Thoracic aorta (tissue), 2 donors: ENCODE data around the gene CRISPLD2. TPM values are rescaled to one million over a fixed set of nuclear protein-coding genes. Genes with fewer than 3 reads are reported as not detected.

Experiments
- ATAC-seq: fragments of 150-250 bp; one replicate; pipeline ENCODE4 v1.8.0; 2017; ENCODE audit warnings: low read depth; ENCODE audit not compliant: insufficient number of reproducible peaks, low FRiP score
- DNase-seq: peaks from one replicate; pipeline ENCODE4 v3.0.0-alpha.2; 2020; ENCODE audit warnings: low spot score
- H3K27ac ChIP-seq, 2 donors: fragments of 200-600 bp; sonication (generic); 1 replicate in 1 of 2; 2 replicates in 1 of 2; pipeline ENCODE4 v1.5.1; 2016; ENCODE audit warnings: mild to moderate bottlenecking in 2 of 2, moderate library complexity in 2 of 2
- H3K27me3 ChIP-seq: fragments of 200-600 bp; sonication (generic); replicated peaks from 2 replicates; pipeline ENCODE4 v1.6.0; 2016; ENCODE audit warnings: mild to moderate bottlenecking; ENCODE audit not compliant: insufficient read depth
- H3K36me3 ChIP-seq: fragments of 200-600 bp; sonication (generic); one replicate; pipeline ENCODE4 v1.5.1; 2016
- H3K4me1 ChIP-seq, 2 donors: fragments of 200-600 bp; sonication (generic); 1 replicate in 1 of 2; 2 replicates in 1 of 2; pipeline versions ENCODE4 v1.5.1 to v1.6.0; 2016; ENCODE audit warnings: low read depth in 2 of 2, mild to moderate bottlenecking in 1 of 2; ENCODE audit not compliant: control insufficient read depth in 1 of 2
- H3K4me3 ChIP-seq: fragments of 200-600 bp; sonication (generic); 2 replicates; pipeline ENCODE4 v1.5.1; 2016; ENCODE audit warnings: mild to moderate bottlenecking
- H3K9me3 ChIP-seq: fragments of 200-600 bp; sonication (generic); 2 replicates; pipeline ENCODE4 v1.5.1; 2016
- CTCF ChIP-seq: fragments of 200-600 bp; sonication (generic); IDR thresholded peaks from one replicate; pipeline ENCODE4 v1.5.1; 2019; ENCODE audit warnings: antibody characterized with exemption
- total RNA-seq, 2 donors: library from RNA; depleted of rRNA; stranded (reverse); fragments of >200 nt; gene quantifications; one replicate each; pipeline versions ENCODE4 v1.1.0 to v1.2.3, GENCODE V29; 2016

The CRISPLD2 gene
- total RNA-seq, 2 donors from 2014 or later = 116 to 390 TPM

- Histone ChIP-seq H3K27ac (no peak overlapping the region), H3K27me3 (no peaks in the 10 kb centered on the region), H3K36me3 (no peaks in the 10 kb centered on the region), H3K4me3 (no peak overlapping the region), H3K9me3 (no peaks in the 10 kb centered on the region), H3K4me1 (peaks cover 6 to 60% of the 10 kb centered on the region in 2 donors)
- DNase-seq = no peak
- TF ChIP-seq CTCF = no peak
- ATAC-seq = no peak
Measured at GRCh38 chr16:84834403-84834772, 14.6 kb downstream of the CRISPLD2 start.

DNA sequence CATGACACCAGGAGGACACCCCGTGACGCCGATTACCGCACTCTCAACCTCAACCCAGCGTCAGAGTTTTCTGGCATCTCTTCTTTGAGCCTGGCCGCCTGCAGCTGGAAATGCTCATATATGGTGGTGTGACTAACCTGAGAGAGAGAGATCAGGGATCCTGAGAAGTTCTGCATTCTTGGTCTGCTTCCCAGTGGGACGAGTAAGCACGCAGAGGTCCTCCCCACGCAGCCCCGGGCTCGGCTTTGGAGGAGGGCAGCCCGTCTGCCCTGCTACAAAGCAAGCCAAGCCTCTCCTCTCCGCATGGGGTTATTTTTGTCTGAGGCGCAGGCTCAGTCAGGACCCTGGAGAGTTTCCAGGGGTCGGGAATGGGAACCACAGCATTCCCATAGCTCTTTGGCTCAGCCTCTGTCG is 16.5 kb downstream of the CRISPLD2 start:
- TF ChIP-seq CTCF = no peak
- DNase-seq = peak; percentile 72
- Histone ChIP-seq H3K27me3 (no peaks in the 10 kb centered on the region), H3K27ac (peak overlapping the region; percentile 59 to 72), H3K4me1 (peaks cover 6 to 58% of the 10 kb centered on the region in 2 donors), H3K4me3 (peak overlapping the region; percentile 18), H3K36me3 (no peaks in the 10 kb centered on the region), H3K9me3 (no peaks in the 10 kb centered on the region)
- ATAC-seq = peak; percentile 80

DNA sequence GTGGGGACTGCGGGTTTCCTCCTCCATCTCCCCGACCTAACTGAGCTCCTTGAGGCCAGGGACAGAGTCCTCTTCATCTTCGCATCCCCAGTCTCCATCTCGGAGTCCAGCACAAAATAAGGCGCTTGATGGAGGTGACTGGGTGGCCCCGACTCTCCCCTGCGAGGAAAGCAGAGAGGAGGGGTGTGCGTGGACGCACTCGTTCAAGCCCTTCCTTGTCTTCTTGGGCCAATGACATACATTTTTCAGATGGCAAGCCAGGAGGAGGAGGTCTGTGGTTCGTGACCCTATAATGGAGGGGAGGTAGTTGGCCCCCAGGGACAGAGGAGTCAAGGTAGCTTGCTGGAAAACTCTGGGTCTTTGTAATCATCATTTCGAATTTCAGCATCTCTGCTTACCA is 17.2 kb downstream of the CRISPLD2 start:
- ATAC-seq = no peak
- H3K27me3 ChIP-seq = no peaks in the 10 kb centered on the region
- no peak for TF ChIP-seq CTCF
- H3K4me3 ChIP-seq = no peak overlapping the region
- H3K36me3 ChIP-seq = no peaks in the 10 kb centered on the region
- DNase-seq = no peak
- H3K27ac ChIP-seq = peak overlapping the region; percentile 59 to 72
- H3K9me3 ChIP-seq = no peaks in the 10 kb centered on the region
- peaks cover 6 to 57% of the 10 kb centered on the region in 2 donors for H3K4me1 ChIP-seq

- Histone ChIP-seq H3K27ac (no peak overlapping the region), H3K9me3 (no peaks in the 10 kb centered on the region), H3K36me3 (no peaks in the 10 kb centered on the region), H3K27me3 (no peaks in the 10 kb centered on the region), H3K4me3 (no peak overlapping the region), H3K4me1 (peaks cover 6 to 43% of the 10 kb centered on the region in 2 donors)
- ATAC-seq (no peak), DNase-seq (no peak)
- TF ChIP-seq CTCF = no peak
Measured at GRCh38 chr16:84838383-84838948, 18.7 kb downstream of the CRISPLD2 start.

GRCh38 chr16:84839054-84839453 is 19.3 kb downstream of the CRISPLD2 start:
- DNase-seq (no peak), ATAC-seq (no peak)
- peaks cover 9 to 47% of the 10 kb centered on the region in 2 donors for H3K4me1 ChIP-seq
- H3K27me3 ChIP-seq = no peaks in the 10 kb centered on the region
- H3K9me3 ChIP-seq = no peaks in the 10 kb centered on the region
- no peak overlapping the region for H3K27ac ChIP-seq
- H3K4me3 ChIP-seq = no peak overlapping the region
- TF ChIP-seq CTCF = no peak
- H3K36me3 ChIP-seq = no peaks in the 10 kb centered on the region
